WTC11 (cell line): Measurements from ENCODE around the gene ATAD3C. TPM values are rescaled to one million over a fixed set of nuclear protein-coding genes. Genes with fewer than 3 reads are reported as not detected.

Source experiments
- ATAC-seq: fragments of 200-7000 bp; cut with Tn5 transposase; 2 replicates; pipeline ENCODE4 v1.10.0; 2021; ENCODE audit warnings: mild to moderate bottlenecking, moderate library complexity
- CTCF ChIA-PET: fragments of 300-600 bp; sonication (Branson Sonifier 250); formaldehyde crosslinking; loops from one replicate; lab custom pipeline; 2021; ENCODE audit warnings: antibody characterized with exemption; lab: Charles Lee
- POLR2A ChIA-PET: fragments of 350-600 bp; sonication (Branson Sonifier 250); formaldehyde crosslinking; loops from one replicate; lab custom pipeline; 2021; ENCODE audit warnings: antibody characterized with exemption; lab: Charles Lee
- DNase-seq: peaks from one replicate; pipeline ENCODE4 v3.0.0; 2021; ENCODE audit warnings: low spot score
- H3K27ac Mint-ChIP-seq: 2 replicates; pipeline ENCODE4 v1.8.0; 2021; ENCODE audit warnings: mixed read lengths
- H3K27me3 Mint-ChIP-seq: 2 replicates; pipeline ENCODE4 v1.8.0; 2021; ENCODE audit warnings: low read depth, mild to moderate bottlenecking, moderate library complexity, mixed read lengths
- H3K36me3 Mint-ChIP-seq: 2 replicates; pipeline ENCODE4 v1.8.0; 2021; ENCODE audit warnings: mixed read lengths
- H3K4me1 Mint-ChIP-seq: 2 replicates; pipeline ENCODE4 v1.8.0; 2022; ENCODE audit warnings: mixed read lengths
- H3K4me3 Mint-ChIP-seq: 2 replicates; pipeline ENCODE4 v1.8.0; 2021; ENCODE audit warnings: mild to moderate bottlenecking, moderate library complexity, mixed read lengths
- H3K9me3 Mint-ChIP-seq: 2 replicates; pipeline ENCODE4 v1.8.0; 2021; ENCODE audit warnings: mixed read lengths
- FOXK1 ChIP-seq: sonication (generic); formaldehyde crosslinking; IDR thresholded peaks from 2 replicates; pipeline ENCODE4 v1.8.0; 2022; ENCODE audit warnings: mild to moderate bottlenecking, moderate library complexity, missing genetic modification reagents
- GABPB1 ChIP-seq: sonication (generic); formaldehyde crosslinking; IDR thresholded peaks from 2 replicates; pipeline ENCODE4 v1.8.1; 2023; ENCODE audit warnings: mild to moderate bottlenecking, missing genetic modification reagents
- PRRX2 ChIP-seq: fragments of 250-450 bp; sonication (Bioruptor Pico); IDR thresholded peaks from 2 replicates; pipeline ENCODE4 v1.8.0; 2021; ENCODE audit warnings: mild to moderate bottlenecking
- TCF7 ChIP-seq: sonication (generic); formaldehyde crosslinking; IDR thresholded peaks from 2 replicates; pipeline ENCODE4 v1.8.0; 2022; ENCODE audit warnings: mild to moderate bottlenecking, low read depth, missing genetic modification reagents, moderate library complexity
- total RNA-seq: library from RNA; stranded (reverse); gene quantifications from 3 replicates; pipeline ENCODE4 v1.2.3, GENCODE V29; 2021
- TF ChIP-seq, protein P1 (sequence below): sonication (generic); formaldehyde crosslinking; IDR thresholded peaks from 2 replicates; pipeline ENCODE4 v1.8.1; 2023; ENCODE audit warnings: mild to moderate bottlenecking, missing genetic modification reagents
- TF ChIP-seq, protein P2 (sequence below): fragments of 250-450 bp; sonication (Bioruptor Pico); IDR thresholded peaks from 2 replicates; pipeline ENCODE4 v1.9.0; 2021; ENCODE audit warnings: mild to moderate bottlenecking
- TF ChIP-seq, protein P3 (sequence below): fragments of 250-450 bp; sonication (Bioruptor Pico); IDR thresholded peaks from 2 replicates; pipeline ENCODE4 v1.8.0; 2021; ENCODE audit warnings: mild to moderate bottlenecking
- TF ChIP-seq, protein P4 (sequence below): fragments of 250-450 bp; sonication (Bioruptor Pico); IDR thresholded peaks from 2 replicates; pipeline ENCODE4 v1.9.0; 2021; ENCODE audit warnings: mild to moderate bottlenecking
- TF ChIP-seq, protein P5 (sequence below): sonication (generic); formaldehyde crosslinking; IDR thresholded peaks from 2 replicates; pipeline ENCODE4 v1.8.1; 2023; ENCODE audit warnings: mild to moderate bottlenecking, missing genetic modification reagents
- TF ChIP-seq, protein P6 (sequence below): sonication (generic); formaldehyde crosslinking; IDR thresholded peaks from 2 replicates; pipeline ENCODE4 v1.8.0; 2022; ENCODE audit warnings: mild to moderate bottlenecking, missing genetic modification reagents
- TF ChIP-seq, protein P7 (sequence below): sonication (generic); formaldehyde crosslinking; IDR thresholded peaks from 2 replicates; pipeline ENCODE4 v1.8.0; 2022; ENCODE audit warnings: mild to moderate bottlenecking, missing genetic modification reagents
- TF ChIP-seq, protein P8 (sequence below): sonication (generic); formaldehyde crosslinking; IDR thresholded peaks from 2 replicates; pipeline ENCODE4 v1.8.1; 2023; ENCODE audit warnings: mild to moderate bottlenecking, moderate library complexity, missing genetic modification reagents
- TF ChIP-seq, protein P9 (sequence below): fragments of 200-600 bp; IDR thresholded peaks from 2 replicates; pipeline ENCODE4 v1.8.0; 2022; ENCODE audit warnings: antibody characterized with exemption
- TF ChIP-seq, protein P10 (sequence below): sonication (generic); formaldehyde crosslinking; conservative IDR thresholded peaks from 2 replicates; pipeline ENCODE4 v1.8.1; 2023; ENCODE audit warnings: mild to moderate bottlenecking, low read depth, missing genetic modification reagents, moderate library complexity

ATAD3C gene
- total RNA-seq, 1 experiment from 2014 or later = 0.61 TPM

DNA sequence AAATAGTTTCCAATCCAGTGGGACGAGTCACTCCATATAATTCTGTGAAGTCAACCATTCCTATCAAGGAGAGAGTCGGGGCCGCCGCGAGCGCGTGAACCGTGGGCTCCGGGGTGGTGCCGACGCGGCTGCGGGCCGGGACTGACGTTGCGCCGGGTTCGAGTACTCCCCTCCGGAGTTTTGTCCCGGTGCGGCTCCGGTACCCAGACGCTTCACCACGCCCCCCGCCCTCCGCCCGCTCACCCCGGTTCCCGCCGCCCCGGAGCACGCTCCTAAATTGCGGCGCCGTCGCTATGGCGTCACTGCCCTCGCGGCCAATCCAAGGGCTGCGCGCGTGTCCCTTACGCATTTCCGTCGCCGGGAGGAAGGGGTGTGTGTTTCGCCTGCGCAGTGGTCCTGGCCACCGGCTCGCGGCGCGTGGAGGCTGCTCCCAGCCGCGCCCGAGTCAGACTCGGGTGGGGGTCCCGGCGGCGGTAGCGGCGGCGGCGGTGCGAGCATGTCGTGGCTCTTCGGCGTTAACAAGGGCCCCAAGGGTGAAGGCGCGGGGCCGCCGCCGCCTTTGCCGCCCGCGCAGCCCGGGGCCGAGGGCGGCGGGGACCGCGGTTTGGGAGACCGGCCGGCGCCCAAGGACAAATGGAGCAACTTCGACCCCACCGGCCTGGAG lies 22.0 kb downstream of the ATAD3C start, which contains the start of gene ATAD3B:
ATAD3B (plus strand) TSS at position 377 of the 664 bp plus-strand sequence; CDS start at position 497, 120 bp downstream.
- no peaks in the 10 kb centered on the region for H3K9me3 Mint-ChIP-seq
- POLR2A ChIA-PET = no interaction called here
- ATAC-seq (peak; percentile 84), DNase-seq (peak; percentile 96)
- peaks cover 9% of the 10 kb centered on the region; the same call in 1 of the 2 replicates for H3K4me1 Mint-ChIP-seq
- H3K36me3 Mint-ChIP-seq = no peaks in the 10 kb centered on the region
- CTCF ChIA-PET = no interaction called here
- peak within 1 kb of the TSS; percentile 95 for H3K4me3 Mint-ChIP-seq
- no peaks in the 10 kb centered on the region for H3K27me3 Mint-ChIP-seq
- peak within 1 kb of the TSS; percentile 99 for H3K27ac Mint-ChIP-seq
- no peak for TF ChIP-seq TCF7 (CRISPR knock-in tag)
- TF ChIP-seq GABPB1 = no peak
- TF ChIP-seq, protein P1, sequence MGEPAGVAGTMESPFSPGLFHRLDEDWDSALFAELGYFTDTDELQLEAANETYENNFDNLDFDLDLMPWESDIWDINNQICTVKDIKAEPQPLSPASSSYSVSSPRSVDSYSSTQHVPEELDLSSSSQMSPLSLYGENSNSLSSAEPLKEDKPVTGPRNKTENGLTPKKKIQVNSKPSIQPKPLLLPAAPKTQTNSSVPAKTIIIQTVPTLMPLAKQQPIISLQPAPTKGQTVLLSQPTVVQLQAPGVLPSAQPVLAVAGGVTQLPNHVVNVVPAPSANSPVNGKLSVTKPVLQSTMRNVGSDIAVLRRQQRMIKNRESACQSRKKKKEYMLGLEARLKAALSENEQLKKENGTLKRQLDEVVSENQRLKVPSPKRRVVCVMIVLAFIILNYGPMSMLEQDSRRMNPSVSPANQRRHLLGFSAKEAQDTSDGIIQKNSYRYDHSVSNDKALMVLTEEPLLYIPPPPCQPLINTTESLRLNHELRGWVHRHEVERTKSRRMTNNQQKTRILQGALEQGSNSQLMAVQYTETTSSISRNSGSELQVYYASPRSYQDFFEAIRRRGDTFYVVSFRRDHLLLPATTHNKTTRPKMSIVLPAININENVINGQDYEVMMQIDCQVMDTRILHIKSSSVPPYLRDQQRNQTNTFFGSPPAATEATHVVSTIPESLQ (CRISPR knock-in tag) = no peak
- TF ChIP-seq, protein P2, sequence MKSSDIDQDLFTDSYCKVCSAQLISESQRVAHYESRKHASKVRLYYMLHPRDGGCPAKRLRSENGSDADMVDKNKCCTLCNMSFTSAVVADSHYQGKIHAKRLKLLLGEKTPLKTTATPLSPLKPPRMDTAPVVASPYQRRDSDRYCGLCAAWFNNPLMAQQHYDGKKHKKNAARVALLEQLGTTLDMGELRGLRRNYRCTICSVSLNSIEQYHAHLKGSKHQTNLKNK (CRISPR knock-in tag) = no peak
- TF ChIP-seq, protein P3, sequence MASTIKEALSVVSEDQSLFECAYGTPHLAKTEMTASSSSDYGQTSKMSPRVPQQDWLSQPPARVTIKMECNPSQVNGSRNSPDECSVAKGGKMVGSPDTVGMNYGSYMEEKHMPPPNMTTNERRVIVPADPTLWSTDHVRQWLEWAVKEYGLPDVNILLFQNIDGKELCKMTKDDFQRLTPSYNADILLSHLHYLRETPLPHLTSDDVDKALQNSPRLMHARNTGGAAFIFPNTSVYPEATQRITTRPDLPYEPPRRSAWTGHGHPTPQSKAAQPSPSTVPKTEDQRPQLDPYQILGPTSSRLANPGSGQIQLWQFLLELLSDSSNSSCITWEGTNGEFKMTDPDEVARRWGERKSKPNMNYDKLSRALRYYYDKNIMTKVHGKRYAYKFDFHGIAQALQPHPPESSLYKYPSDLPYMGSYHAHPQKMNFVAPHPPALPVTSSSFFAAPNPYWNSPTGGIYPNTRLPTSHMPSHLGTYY = no peak
- TF ChIP-seq, protein P4, sequence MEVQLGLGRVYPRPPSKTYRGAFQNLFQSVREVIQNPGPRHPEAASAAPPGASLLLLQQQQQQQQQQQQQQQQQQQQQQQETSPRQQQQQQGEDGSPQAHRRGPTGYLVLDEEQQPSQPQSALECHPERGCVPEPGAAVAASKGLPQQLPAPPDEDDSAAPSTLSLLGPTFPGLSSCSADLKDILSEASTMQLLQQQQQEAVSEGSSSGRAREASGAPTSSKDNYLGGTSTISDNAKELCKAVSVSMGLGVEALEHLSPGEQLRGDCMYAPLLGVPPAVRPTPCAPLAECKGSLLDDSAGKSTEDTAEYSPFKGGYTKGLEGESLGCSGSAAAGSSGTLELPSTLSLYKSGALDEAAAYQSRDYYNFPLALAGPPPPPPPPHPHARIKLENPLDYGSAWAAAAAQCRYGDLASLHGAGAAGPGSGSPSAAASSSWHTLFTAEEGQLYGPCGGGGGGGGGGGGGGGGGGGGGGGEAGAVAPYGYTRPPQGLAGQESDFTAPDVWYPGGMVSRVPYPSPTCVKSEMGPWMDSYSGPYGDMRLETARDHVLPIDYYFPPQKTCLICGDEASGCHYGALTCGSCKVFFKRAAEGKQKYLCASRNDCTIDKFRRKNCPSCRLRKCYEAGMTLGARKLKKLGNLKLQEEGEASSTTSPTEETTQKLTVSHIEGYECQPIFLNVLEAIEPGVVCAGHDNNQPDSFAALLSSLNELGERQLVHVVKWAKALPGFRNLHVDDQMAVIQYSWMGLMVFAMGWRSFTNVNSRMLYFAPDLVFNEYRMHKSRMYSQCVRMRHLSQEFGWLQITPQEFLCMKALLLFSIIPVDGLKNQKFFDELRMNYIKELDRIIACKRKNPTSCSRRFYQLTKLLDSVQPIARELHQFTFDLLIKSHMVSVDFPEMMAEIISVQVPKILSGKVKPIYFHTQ (CRISPR knock-in tag) = no peak
- TF ChIP-seq, protein P5, sequence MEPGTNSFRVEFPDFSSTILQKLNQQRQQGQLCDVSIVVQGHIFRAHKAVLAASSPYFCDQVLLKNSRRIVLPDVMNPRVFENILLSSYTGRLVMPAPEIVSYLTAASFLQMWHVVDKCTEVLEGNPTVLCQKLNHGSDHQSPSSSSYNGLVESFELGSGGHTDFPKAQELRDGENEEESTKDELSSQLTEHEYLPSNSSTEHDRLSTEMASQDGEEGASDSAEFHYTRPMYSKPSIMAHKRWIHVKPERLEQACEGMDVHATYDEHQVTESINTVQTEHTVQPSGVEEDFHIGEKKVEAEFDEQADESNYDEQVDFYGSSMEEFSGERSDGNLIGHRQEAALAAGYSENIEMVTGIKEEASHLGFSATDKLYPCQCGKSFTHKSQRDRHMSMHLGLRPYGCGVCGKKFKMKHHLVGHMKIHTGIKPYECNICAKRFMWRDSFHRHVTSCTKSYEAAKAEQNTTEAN = no peak
- TF ChIP-seq, protein P6, sequence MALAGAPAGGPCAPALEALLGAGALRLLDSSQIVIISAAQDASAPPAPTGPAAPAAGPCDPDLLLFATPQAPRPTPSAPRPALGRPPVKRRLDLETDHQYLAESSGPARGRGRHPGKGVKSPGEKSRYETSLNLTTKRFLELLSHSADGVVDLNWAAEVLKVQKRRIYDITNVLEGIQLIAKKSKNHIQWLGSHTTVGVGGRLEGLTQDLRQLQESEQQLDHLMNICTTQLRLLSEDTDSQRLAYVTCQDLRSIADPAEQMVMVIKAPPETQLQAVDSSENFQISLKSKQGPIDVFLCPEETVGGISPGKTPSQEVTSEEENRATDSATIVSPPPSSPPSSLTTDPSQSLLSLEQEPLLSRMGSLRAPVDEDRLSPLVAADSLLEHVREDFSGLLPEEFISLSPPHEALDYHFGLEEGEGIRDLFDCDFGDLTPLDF (CRISPR knock-in tag) = peak; percentile 36; the same call in 1 of the 2 replicates
- TF ChIP-seq PRRX2 (CRISPR knock-in tag) = no peak
- peak; percentile 98 for TF ChIP-seq FOXK1
- TF ChIP-seq, protein P7, sequence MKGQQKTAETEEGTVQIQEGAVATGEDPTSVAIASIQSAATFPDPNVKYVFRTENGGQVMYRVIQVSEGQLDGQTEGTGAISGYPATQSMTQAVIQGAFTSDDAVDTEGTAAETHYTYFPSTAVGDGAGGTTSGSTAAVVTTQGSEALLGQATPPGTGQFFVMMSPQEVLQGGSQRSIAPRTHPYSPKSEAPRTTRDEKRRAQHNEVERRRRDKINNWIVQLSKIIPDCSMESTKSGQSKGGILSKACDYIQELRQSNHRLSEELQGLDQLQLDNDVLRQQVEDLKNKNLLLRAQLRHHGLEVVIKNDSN (CRISPR knock-in tag) = peak; percentile 65; the same call in 1 of the 2 replicates
- TF ChIP-seq, protein P8, sequence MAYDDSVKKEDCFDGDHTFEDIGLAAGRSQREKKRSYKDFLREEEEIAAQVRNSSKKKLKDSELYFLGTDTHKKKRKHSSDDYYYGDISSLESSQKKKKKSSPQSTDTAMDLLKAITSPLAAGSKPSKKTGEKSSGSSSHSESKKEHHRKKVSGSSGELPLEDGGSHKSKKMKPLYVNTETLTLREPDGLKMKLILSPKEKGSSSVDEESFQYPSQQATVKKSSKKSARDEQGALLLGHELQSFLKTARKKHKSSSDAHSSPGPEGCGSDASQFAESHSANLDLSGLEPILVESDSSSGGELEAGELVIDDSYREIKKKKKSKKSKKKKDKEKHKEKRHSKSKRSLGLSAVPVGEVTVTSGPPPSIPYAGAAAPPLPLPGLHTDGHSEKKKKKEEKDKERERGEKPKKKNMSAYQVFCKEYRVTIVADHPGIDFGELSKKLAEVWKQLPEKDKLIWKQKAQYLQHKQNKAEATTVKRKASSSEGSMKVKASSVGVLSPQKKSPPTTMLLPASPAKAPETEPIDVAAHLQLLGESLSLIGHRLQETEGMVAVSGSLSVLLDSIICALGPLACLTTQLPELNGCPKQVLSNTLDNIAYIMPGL (CRISPR knock-in tag) = 0 out of 2 replicates have a peak, but pooled peaks have one; percentile 42
- TF ChIP-seq, protein P9, sequence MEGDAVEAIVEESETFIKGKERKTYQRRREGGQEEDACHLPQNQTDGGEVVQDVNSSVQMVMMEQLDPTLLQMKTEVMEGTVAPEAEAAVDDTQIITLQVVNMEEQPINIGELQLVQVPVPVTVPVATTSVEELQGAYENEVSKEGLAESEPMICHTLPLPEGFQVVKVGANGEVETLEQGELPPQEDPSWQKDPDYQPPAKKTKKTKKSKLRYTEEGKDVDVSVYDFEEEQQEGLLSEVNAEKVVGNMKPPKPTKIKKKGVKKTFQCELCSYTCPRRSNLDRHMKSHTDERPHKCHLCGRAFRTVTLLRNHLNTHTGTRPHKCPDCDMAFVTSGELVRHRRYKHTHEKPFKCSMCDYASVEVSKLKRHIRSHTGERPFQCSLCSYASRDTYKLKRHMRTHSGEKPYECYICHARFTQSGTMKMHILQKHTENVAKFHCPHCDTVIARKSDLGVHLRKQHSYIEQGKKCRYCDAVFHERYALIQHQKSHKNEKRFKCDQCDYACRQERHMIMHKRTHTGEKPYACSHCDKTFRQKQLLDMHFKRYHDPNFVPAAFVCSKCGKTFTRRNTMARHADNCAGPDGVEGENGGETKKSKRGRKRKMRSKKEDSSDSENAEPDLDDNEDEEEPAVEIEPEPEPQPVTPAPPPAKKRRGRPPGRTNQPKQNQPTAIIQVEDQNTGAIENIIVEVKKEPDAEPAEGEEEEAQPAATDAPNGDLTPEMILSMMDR = no peak
- TF ChIP-seq, protein P10, sequence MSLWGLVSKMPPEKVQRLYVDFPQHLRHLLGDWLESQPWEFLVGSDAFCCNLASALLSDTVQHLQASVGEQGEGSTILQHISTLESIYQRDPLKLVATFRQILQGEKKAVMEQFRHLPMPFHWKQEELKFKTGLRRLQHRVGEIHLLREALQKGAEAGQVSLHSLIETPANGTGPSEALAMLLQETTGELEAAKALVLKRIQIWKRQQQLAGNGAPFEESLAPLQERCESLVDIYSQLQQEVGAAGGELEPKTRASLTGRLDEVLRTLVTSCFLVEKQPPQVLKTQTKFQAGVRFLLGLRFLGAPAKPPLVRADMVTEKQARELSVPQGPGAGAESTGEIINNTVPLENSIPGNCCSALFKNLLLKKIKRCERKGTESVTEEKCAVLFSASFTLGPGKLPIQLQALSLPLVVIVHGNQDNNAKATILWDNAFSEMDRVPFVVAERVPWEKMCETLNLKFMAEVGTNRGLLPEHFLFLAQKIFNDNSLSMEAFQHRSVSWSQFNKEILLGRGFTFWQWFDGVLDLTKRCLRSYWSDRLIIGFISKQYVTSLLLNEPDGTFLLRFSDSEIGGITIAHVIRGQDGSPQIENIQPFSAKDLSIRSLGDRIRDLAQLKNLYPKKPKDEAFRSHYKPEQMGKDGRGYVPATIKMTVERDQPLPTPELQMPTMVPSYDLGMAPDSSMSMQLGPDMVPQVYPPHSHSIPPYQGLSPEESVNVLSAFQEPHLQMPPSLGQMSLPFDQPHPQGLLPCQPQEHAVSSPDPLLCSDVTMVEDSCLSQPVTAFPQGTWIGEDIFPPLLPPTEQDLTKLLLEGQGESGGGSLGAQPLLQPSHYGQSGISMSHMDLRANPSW (CRISPR knock-in tag) = no peak
